ENCODE data around the gene MAP4K2. TPM values are rescaled to one million over a fixed set of nuclear protein-coding genes. Genes with fewer than 3 reads are reported as not detected.

Gene MAP4K2
- total RNA-seq, 5 donors from 2014 or later (not counting 1 experiment from before 2014, with no cell fraction given): 80.9 to 131 (median 102) TPM

DNA sequence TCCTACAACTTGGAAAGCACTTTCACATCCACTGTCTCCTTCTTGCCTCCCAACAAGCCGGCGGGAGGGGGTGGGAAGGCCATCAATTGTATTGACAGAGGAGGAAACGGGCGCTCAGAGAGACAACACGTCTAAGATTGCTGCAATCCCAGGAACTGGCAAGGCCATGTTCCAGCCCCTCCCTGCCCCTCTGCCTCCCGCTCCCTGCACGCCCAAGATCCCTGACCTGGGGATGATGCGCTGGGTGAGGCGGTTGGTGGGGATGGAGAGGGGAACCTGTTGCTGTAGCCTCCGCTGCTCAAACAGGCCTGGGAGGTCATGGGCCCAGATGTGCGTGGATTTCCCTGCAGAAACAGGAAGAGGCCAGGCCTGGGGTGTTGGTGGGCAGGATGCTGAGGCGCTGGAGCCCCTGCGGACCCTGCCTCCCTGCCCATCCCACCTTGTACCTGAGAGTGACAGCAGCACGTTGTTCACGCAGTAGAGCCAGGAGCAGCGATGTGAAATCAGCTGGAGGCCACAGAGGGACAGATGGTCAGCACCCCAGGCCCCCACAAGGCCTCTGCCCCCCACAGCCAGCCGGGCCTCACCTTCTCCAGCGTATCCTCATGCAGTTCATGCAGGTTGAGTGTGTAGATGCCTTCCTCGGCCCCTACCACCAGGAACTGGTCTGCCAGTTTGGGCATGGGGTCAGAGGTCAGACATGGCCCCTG lies 6.8 kb downstream of the MAP4K2 start:
- peaks cover 31 to 38% (median 34%) of the 10 kb centered on the region in 3 donors for H3K4me1 Mint-ChIP-seq
- CTCF ChIA-PET: no interaction called here
- no peak overlapping the region for H3K4me3 Mint-ChIP-seq
- 76% methylated on average over 8 of the region's 19 CpGs for WGBS (ENCODE audit: insufficient coverage)
- H3K27ac ChIP-seq (ENCODE audit: low read length): no peak overlapping the region
- H3K27me3 Mint-ChIP-seq: no peaks in the 10 kb centered on the region
- H3K4me3 ChIP-seq (ENCODE audit: control insufficient read depth in 1 of 2, extremely low read depth in 1 of 2, low read length in 1 of 2): no peak overlapping the region
- H3K9me3 Mint-ChIP-seq: no peaks in the 10 kb centered on the region
- no peaks in the 10 kb centered on the region for H3K27me3 ChIP-seq (replicated peaks in 1 of 2; ENCODE audit: control insufficient read depth in 2 of 2, extremely low read depth in 1 of 2, insufficient read depth in 2 of 2, low read length in 1 of 2)
- POLR2A ChIA-PET: no interaction called here
- ATAC-seq (replicated peaks in 1 of 4) (no peak), DNase-seq (no peak)
- H3K4me1 ChIP-seq (ENCODE audit: control insufficient read depth in 1 of 2, extremely low read depth in 1 of 2, insufficient read depth in 2 of 2, low read length in 2 of 2): peaks cover 4 to 38% of the 10 kb centered on the region in 2 experiments
- H3K9me3 ChIP-seq: no peaks in the 10 kb centered on the region
- H3K36me3 ChIP-seq (ENCODE audit: control insufficient read depth in 2 of 2, extremely low read depth in 1 of 2, insufficient read depth in 1 of 2, low read length in 1 of 2): peaks cover 32 to 55% of the 10 kb centered on the region in 2 donors
- peaks cover 15% of the 10 kb centered on the region for H3K36me3 Mint-ChIP-seq
- peak overlapping the region in 1 of 2 donors; percentile 44 for H3K27ac Mint-ChIP-seq

DNA sequence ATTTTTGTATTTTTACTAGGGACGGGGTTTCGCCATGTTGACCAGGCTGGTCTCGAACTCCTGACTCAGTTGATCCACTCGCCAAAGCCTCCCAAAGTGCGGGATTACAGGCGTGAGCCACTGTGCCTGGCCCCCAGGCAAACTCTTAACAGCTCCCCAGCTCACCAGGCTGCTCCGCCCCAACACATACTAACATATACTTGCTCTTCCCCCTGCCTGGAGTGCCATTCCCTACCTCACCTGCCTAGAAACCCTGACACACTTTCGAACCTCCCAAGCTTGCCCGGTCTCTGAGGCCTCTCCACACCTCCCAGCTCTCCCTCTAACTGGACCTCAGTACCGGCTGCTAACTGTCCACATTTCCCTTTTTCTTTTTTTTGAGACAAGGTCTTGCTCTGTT lies 8.5 kb downstream of the MAP4K2 start:
- DNase-seq (no peak), ATAC-seq (replicated peaks in 1 of 4) (no peak)
- ChIA-PET POLR2A (interaction anchor here in 1 of 2 donors (0.6 kb wide), 1 partner anchor 15 kb away, joined by 8 read pairs; no protein-coding TSS in a partner anchor), CTCF (no interaction called here)
- H3K4me1 Mint-ChIP-seq: peaks cover 28 to 31% (median 28%) of the 10 kb centered on the region in 3 donors
- peaks cover 19% of the 10 kb centered on the region for H3K36me3 Mint-ChIP-seq
- WGBS (ENCODE audit: insufficient coverage): 98% methylated on average over 10 of the region's 10 CpGs
- peak overlapping the region in 1 of 3 donors; percentile 28 for H3K4me3 Mint-ChIP-seq
- Histone ChIP-seq H3K9me3 (no peaks in the 10 kb centered on the region), H3K36me3 (ENCODE audit: control insufficient read depth in 2 of 2, extremely low read depth in 1 of 2, insufficient read depth in 1 of 2, low read length in 1 of 2) (peaks cover 38 to 53% of the 10 kb centered on the region in 2 donors), H3K4me1 (ENCODE audit: control insufficient read depth in 1 of 2, extremely low read depth in 1 of 2, insufficient read depth in 2 of 2, low read length in 2 of 2) (peaks cover 4 to 26% of the 10 kb centered on the region in 2 experiments), H3K27ac (ENCODE audit: low read length) (no peak overlapping the region), H3K4me3 (ENCODE audit: control insufficient read depth in 1 of 2, extremely low read depth in 1 of 2, low read length in 1 of 2) (no peak overlapping the region), H3K27me3 (replicated peaks in 1 of 2; ENCODE audit: control insufficient read depth in 2 of 2, extremely low read depth in 1 of 2, insufficient read depth in 2 of 2, low read length in 1 of 2) (no peaks in the 10 kb centered on the region)
- no peaks in the 10 kb centered on the region for H3K27me3 Mint-ChIP-seq
- H3K27ac Mint-ChIP-seq: peak overlapping the region; percentile 53 to 62
- no peaks in the 10 kb centered on the region for H3K9me3 Mint-ChIP-seq

DNA sequence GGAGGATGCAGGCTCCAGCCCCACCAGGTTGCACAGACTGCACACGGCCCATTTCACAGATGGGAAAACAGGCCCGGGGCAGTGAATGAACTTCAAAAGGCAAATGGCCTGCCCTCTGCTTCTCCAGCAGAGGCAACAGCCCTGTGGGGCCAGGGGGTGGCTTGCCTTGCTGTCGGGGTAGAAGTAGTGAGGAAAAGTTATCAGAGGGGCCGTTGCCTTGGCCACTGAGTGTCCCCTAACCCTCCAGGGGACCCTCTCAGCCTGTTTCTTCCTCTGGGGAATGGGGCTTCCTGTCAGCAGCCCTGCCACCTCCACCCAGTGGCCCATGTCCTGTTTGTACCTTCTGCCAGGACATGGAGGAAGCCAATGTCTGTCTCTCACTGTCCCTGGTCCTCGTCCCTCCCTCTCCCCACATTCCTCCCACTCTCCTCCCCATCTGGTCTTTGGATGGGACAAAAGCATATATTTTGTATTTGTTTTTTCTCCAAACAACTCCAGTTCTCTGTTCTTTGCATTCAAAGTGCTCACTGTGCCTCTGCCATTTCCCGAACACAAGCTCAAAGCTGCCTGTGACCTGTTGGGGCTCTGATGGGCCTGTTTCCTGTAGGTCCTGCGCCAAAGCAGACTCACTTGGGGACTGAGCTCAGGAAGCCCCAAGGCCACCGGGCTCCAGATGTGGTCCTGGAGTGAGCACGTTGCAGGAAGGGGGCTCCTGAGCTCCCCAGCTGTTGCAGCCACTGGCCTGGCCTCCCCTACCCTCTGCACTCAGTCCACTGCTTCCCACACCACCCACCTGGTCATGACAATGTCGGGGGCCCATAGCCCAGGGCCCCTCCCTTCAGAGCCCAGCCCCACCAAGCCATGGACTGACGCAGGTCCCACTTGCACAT lies 9.5 kb downstream of the MAP4K2 start:
- no peaks in the 10 kb centered on the region for H3K27me3 Mint-ChIP-seq

DNA sequence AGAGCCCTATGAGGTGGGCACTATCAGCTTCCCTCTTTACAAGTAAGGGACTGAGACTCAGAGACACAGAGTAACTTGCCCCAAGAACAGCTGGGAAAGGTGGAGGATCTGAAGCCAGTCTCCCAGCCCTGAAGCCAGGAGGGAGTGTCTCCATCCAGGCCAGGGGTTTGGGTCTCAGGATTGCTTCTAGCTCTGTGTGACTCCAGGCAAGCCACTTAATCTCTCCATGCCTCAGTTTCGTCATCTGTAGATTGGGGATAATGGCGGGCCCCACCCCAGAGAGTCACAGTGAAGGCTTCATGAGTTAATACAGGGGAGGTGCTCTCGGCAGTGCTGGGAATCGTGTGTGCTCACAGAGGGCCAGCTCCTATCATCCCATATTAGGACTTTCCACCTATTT lies 10.5 kb downstream of the MAP4K2 start:
- Histone ChIP-seq H3K27ac (ENCODE audit: low read length) (no peak overlapping the region), H3K4me1 (ENCODE audit: control insufficient read depth in 1 of 2, extremely low read depth in 1 of 2, insufficient read depth in 2 of 2, low read length in 2 of 2) (peaks cover 4 to 30% of the 10 kb centered on the region in 2 experiments), H3K36me3 (ENCODE audit: control insufficient read depth in 2 of 2, extremely low read depth in 1 of 2, insufficient read depth in 1 of 2, low read length in 1 of 2) (peaks cover 40 to 63% of the 10 kb centered on the region in 2 donors), H3K4me3 (ENCODE audit: control insufficient read depth in 1 of 2, extremely low read depth in 1 of 2, low read length in 1 of 2) (no peak overlapping the region), H3K9me3 (no peaks in the 10 kb centered on the region), H3K27me3 (replicated peaks in 1 of 2; ENCODE audit: control insufficient read depth in 2 of 2, extremely low read depth in 1 of 2, insufficient read depth in 2 of 2, low read length in 1 of 2) (no peaks in the 10 kb centered on the region)
- Mint-ChIP-seq H3K4me1 (peaks cover 25 to 30% (median 27%) of the 10 kb centered on the region in 3 donors), H3K27me3 (no peaks in the 10 kb centered on the region), H3K9me3 (no peaks in the 10 kb centered on the region), H3K36me3 (peaks cover 16% of the 10 kb centered on the region), H3K4me3 (no peak overlapping the region), H3K27ac (peak overlapping the region in 1 of 2 donors; percentile 57)
- ATAC-seq (replicated peaks in 1 of 4) (no peak), DNase-seq (no peak)
- ChIA-PET CTCF (interaction anchor here in 1 of 2 donors (0.7 kb wide), 1 partner anchor 17 kb away, joined by 3 read pairs; no protein-coding TSS in a partner anchor), POLR2A (no interaction called here)
- WGBS (ENCODE audit: insufficient coverage): no CpG with 5 or more reads among the region's 4 CpGs

More for the DNA sequence above, 9.5 kb downstream of the MAP4K2 start:
- no peak overlapping the region for H3K4me3 ChIP-seq (ENCODE audit: control insufficient read depth in 1 of 2, extremely low read depth in 1 of 2, low read length in 1 of 2)
- Mint-ChIP-seq H3K9me3 (no peaks in the 10 kb centered on the region), H3K27ac (peak overlapping the region; percentile 70 to 79), H3K36me3 (peaks cover 16% of the 10 kb centered on the region), H3K4me3 (peak overlapping the region in 1 of 3 donors; percentile 28), H3K4me1 (peaks cover 23 to 26% (median 25%) of the 10 kb centered on the region in 3 donors)
- no peaks in the 10 kb centered on the region for H3K27me3 ChIP-seq (replicated peaks in 1 of 2; ENCODE audit: control insufficient read depth in 2 of 2, extremely low read depth in 1 of 2, insufficient read depth in 2 of 2, low read length in 1 of 2)
- CTCF ChIA-PET: interaction anchor here (0.6 to 0.7 kb wide), 2 partner anchors 16 to 61 kb away, joined by 3 to 6 read pairs; no protein-coding TSS in a partner anchor
- peaks cover 40 to 55% of the 10 kb centered on the region in 2 donors for H3K36me3 ChIP-seq (ENCODE audit: control insufficient read depth in 2 of 2, extremely low read depth in 1 of 2, insufficient read depth in 1 of 2, low read length in 1 of 2)
- POLR2A ChIA-PET: interaction anchor here (0.5 to 0.6 kb wide), 2 partner anchors 23 to 308 kb away, joined by 7 to 8 read pairs; no protein-coding TSS in a partner anchor
- no peak for DNase-seq
- WGBS (ENCODE audit: insufficient coverage): 62% methylated on average over 10 of the region's 11 CpGs
- no peak overlapping the region for H3K27ac ChIP-seq (ENCODE audit: low read length)
- H3K4me1 ChIP-seq (ENCODE audit: control insufficient read depth in 1 of 2, extremely low read depth in 1 of 2, insufficient read depth in 2 of 2, low read length in 2 of 2): peaks cover 4 to 24% of the 10 kb centered on the region in 2 experiments
- peak in 3 of 4 experiments; percentile 18 to 58 (median 52) for ATAC-seq (replicated peaks in 1 of 4)
- no peaks in the 10 kb centered on the region for H3K9me3 ChIP-seq

DNA sequence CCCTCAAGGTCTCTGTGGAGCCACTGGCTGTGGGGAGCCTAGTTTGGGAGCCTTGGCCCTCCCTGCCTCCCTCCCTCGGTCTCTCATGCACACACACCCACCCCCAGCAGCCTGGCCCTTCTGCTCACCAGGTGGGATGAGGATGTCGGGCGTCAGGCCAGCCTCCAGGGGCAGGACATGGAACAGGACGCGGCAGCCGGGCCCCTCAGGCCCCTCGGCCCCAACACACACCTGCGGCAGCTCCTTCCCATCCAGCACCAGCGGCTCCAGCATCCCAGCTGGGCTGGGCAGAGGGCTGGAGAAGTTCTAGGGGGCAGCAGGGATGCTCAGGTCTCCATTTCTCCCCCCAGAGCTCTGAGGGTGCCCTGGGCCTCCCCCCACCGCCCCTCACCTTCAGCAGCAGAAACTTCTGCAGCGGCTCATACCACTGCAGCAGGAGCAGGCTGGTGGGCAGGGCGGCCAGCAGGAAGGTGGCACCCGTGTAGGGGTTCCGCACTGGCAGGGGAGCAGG lies 11.2 kb downstream of the MAP4K2 start:
- CTCF ChIA-PET: interaction anchor here in 1 of 2 donors (0.5 kb wide), 1 partner anchor 59 kb away, joined by 5 read pairs; no protein-coding TSS in a partner anchor
- DNase-seq: no peak
- no peaks in the 10 kb centered on the region for H3K9me3 Mint-ChIP-seq
- WGBS (ENCODE audit: insufficient coverage): no CpG with 5 or more reads among the region's 14 CpGs
- no peak overlapping the region for H3K4me3 Mint-ChIP-seq
- H3K27me3 ChIP-seq (replicated peaks in 1 of 2; ENCODE audit: control insufficient read depth in 2 of 2, extremely low read depth in 1 of 2, insufficient read depth in 2 of 2, low read length in 1 of 2): no peaks in the 10 kb centered on the region
- no peak overlapping the region for H3K4me3 ChIP-seq (ENCODE audit: control insufficient read depth in 1 of 2, extremely low read depth in 1 of 2, low read length in 1 of 2)
- H3K4me1 Mint-ChIP-seq: peaks cover 25 to 33% (median 28%) of the 10 kb centered on the region in 3 donors
- H3K27ac Mint-ChIP-seq: no peak overlapping the region
- peaks cover 16% of the 10 kb centered on the region for H3K36me3 Mint-ChIP-seq
- POLR2A ChIA-PET: interaction anchor here in 1 of 2 donors (0.6 kb wide), 1 partner anchor 53 kb away, joined by 5 read pairs; no protein-coding TSS in a partner anchor
- peaks cover 4 to 29% of the 10 kb centered on the region in 2 experiments for H3K4me1 ChIP-seq (ENCODE audit: control insufficient read depth in 1 of 2, extremely low read depth in 1 of 2, insufficient read depth in 2 of 2, low read length in 2 of 2)
- no peak overlapping the region for H3K27ac ChIP-seq (ENCODE audit: low read length)
- H3K27me3 Mint-ChIP-seq: no peaks in the 10 kb centered on the region
- no peaks in the 10 kb centered on the region for H3K9me3 ChIP-seq
- H3K36me3 ChIP-seq (ENCODE audit: control insufficient read depth in 2 of 2, extremely low read depth in 1 of 2, insufficient read depth in 1 of 2, low read length in 1 of 2): peaks cover 36 to 58% of the 10 kb centered on the region in 2 donors
- ATAC-seq (replicated peaks in 1 of 4): no peak

All from T-cell (primary cell).